ACHN (cell line): Measurements from ENCODE around the gene LEPROT.
"Not testable (repeated sequence)": the region's sequence is repeated elsewhere in the genome, so short reads cannot be mapped to it uniquely, and the experiment has no call there.

Experiments
- DNase-seq: peaks from one replicate; pipeline ENCODE4 v3.0.0-alpha.2; 2015
- in situ Hi-C: cut with HindIII; loops from 2 replicates; pipeline ENCODE4 v1.10.0; 2017; ENCODE audit warnings: low sequenced_read_pairs, low pct_ligation_motif_present, low pct_unique_long_range_greater_than_20kb

LEPROT gene

GRCh38 chr1:65465837-65466236, 45.4 kb downstream of the LEPROT start:
- DNase-seq, in situ Hi-C loops: not testable (repeated sequence)

- DNase-seq: no peak
Measured at GRCh38 chr1:65467536-65467935, 47.1 kb downstream of the LEPROT start.

DNA sequence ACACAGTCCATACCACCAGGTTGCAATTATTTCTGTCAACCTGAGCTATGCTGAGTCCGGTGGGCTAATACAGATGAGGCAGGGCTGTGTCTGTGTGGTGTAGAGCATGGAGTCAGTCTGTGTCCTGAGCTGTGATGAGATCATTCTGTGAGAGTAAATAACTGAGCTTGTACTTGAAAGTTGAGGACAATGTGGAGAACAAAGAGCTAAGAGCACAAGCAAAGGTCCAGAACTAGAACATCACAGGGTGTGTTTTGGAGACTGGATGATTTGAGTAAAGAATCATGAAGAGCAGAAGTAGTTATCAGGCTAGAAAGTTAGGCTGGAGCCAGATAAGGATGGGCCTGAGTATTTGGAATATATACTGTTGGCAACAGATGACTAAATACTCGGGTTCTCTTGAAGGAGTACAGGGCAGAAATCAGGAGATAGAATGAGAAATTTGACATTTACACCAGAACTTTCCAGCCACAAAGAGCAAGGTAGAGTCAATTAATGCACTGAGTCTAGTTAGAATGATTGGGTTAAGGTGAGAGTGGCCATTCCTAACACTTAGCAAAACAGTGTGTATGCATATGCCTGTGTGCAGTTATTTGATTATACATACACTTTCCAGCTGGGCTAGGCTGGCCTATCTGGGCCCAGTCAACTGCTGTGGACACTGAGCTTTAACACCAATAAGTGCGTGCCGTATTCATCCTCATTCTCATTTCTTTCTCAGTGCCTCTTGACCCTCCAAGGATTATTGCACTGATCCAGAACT, 48.8 kb downstream of the LEPROT start:
- in situ Hi-C loops: no loop called here
- no peak for DNase-seq

More at GRCh38 chr1:65467536-65467935, 47.1 kb downstream of the LEPROT start:
- in situ Hi-C loops: no loop called here

- DNase-seq: no peak
- in situ Hi-C loops: no loop called here
Measured at GRCh38 chr1:65469889-65470340, 49.4 kb downstream of the LEPROT start.

DNA sequence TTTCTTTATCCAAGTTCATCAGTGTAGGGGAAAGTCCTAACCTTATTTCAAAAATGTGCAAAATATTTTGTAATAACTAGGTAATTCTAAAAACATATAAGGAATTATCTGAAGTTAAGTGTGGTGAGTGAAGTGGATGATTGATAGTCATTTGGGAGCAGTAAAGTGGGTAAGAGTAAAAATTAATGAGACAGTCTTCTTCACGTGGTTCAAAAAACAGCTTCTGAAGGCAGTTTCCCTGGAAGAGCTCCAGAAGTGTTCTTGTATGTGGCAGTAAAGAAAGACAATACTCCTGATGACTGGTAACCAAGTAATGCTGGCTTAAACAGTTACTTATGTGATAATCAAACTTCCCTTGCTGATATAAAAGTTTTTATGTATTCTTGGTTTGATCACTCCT, 50.3 kb downstream of the LEPROT start:
- DNase-seq: no peak
- in situ Hi-C loops: no loop called here

DNA sequence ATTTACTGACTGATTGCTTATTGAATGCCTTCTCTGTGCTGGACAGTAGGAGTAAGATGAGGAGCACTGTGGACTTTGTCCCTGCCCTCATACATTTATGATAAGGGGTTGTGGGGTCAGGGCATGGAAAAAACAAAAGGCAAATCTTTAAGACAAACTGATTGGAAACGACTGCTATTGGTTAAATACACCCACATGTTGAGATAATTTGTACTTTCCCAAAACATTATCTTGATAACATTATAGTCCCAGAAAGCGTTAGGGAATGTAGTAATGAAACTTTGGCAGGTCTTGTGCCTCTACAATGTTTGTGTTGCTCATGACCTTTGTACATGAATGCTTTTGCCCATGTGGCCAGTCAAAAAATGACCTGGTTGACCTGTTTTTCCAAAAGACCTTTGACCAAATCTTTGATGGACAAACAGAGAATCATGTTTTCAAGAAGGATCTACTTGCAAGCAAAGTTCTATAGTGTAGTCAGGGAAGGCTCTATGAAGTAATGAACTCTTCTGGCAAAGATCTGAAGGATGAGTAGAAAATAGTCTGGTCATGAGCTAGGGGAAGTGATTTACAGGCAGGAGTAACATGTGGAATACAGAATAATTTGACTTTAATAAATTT, 50.9 kb downstream of the LEPROT start:
- in situ Hi-C loops: no loop called here
- DNase-seq: no peak

- in situ Hi-C loops: no loop called here
- DNase-seq: no peak
Measured at GRCh38 chr1:65471861-65472332, 51.4 kb downstream of the LEPROT start.

- in situ Hi-C loops: no loop called here
Measured at GRCh38 chr1:65476327-65476726, 55.9 kb downstream of the LEPROT start.

GRCh38 chr1:65477414-65478378, 57.2 kb downstream of the LEPROT start:
- no peak for DNase-seq
- in situ Hi-C loops: no loop called here

More at GRCh38 chr1:65476327-65476726, 55.9 kb downstream of the LEPROT start:
- DNase-seq: no peak

GRCh38 chr1:65478379-65479026, 58.0 kb downstream of the LEPROT start:
- in situ Hi-C loops: no loop called here
- DNase-seq: no peak

DNA sequence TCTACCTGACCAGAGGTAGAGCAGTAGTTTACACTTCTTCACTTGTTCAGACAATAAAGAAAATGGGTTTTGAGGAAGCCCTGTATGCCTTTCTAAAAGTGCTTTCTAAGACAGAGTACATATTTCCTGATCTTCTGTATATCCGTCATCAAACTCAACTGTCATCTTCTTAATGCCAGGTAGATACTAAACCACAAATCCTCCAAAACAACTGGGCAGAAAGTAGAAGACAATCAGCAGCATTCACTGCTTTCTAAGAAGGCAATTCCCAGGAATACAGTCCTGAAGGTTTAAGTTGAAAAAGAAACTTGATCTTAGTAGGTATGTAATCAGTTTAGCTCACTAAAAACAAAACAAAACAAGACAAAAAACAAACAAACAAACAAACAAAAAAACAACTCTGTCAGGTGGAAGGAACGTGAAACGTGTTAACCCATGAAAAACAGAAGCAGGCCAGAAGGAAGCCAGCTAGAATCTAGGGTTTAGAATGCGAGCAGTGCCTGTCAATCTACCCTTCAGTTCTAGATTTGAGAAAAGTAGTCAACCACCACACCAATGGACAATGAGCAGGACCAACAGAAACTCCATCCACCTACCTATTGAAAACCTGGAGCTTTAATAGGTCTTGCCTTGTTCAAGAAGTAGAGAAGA, 59.2 kb downstream of the LEPROT start:
- DNase-seq: no peak
- in situ Hi-C loops: no loop called here

- in situ Hi-C loops: no loop called here
- DNase-seq: no peak
Measured at GRCh38 chr1:65480684-65481405, 60.4 kb downstream of the LEPROT start.

DNA sequence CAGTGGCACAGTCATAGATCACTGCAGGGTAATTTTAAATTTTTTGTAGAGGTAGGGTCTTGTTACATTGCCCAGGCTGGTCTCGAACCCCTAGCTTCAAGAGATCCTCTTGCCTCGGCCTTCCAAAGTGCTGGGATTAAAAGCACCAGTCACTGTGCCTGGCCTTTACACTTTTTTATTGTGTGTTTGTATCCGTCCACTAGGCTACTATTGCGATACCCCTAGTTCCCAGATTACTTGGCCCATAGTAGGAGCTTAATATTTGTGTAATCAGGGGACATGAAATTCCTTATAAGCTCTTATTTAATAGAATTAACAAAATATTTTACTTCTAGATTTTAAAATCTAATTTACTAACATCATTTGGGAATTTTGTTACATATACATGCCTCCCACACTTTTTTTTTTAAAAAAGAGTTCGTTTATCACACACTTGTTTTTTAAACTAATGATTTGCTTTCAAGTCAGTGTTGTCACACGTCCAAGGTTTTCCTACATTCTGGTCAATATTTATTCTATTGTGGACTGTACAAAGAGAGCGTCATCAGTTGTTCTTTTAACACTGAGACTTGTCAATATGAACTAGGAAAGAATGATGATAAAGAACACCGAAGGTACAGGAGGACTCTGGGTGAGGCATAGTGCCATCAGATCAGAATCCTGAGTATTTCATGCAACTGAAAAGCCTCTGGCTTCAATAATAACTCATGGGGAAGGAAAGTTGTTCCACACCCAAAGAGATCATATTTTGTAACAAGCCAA, 63.7 kb downstream of the LEPROT start:
- DNase-seq: no peak
- in situ Hi-C loops: no loop called here
